Stimulated activated CD8-positive, alpha-beta memory T cell treated with anti-CD3 and anti-CD28 coated beads, Interleukin-4, amount 100 ng/mL, for 1 hour (primary cell): Measurements from ENCODE around the gene CBX2.

Experiments
- DNase-seq, 2 donors: peaks; one replicate each; pipeline ENCODE4 v3.0.0-alpha.2; 2020; ENCODE audit warnings: low read depth in 2 of 2, low spot score in 1 of 2

Gene CBX2

DNA sequence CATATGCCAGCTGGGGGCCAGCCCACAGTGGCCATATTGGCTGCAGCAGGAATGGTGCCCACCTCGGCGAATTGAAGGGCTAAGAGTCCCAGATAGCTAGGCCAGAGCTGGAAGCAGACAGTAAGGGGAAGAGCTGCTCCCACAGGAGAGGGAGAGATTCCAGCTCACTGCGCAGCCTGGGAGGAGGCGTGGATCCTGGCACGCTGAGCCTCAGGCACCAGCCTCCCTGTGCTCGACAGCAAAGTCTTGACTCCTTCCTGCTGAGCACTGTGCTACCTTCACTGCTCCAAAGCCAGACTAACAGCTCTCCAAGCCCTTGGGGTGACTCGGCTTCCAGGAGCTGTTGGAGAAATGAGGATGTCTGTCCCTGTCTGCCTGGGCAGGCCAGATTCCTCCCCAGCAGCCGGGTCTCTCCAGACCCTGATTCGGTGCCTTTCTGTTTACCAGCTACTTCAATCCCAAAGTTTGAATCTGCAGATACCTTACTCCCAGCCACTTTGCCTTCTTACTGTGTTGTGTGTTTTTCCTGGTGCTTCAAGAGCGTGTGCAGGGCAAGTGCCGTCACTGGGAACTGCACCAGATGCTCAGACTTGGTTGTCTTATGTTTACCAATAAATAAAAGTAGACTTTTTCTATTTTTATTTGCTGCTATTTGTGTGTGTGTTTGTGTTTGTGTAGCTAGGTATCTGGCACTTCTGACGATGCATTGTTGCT lies 9.1 kb downstream of the CBX2 start:
- DNase-seq: no peak

DNA sequence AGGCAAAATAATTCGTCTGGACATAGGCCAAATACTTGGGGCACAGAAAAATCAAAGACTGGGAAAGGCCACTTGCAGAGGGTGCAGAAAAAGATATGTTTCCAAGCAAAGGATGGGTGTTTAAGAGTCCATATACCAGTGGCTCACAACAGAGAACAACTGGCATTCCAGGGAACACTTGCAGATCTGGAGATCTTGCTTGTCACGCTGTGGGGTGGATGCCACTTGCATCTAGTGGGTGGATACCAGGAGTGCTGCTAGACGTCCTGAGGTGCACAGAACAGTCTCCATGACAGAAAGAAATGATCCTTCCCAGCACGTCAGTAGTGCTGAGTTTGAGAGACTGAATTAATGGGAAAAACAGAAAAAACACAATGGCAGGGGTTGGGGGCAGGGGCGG lies 10.5 kb downstream of the CBX2 start:
- DNase-seq: no peak

DNA sequence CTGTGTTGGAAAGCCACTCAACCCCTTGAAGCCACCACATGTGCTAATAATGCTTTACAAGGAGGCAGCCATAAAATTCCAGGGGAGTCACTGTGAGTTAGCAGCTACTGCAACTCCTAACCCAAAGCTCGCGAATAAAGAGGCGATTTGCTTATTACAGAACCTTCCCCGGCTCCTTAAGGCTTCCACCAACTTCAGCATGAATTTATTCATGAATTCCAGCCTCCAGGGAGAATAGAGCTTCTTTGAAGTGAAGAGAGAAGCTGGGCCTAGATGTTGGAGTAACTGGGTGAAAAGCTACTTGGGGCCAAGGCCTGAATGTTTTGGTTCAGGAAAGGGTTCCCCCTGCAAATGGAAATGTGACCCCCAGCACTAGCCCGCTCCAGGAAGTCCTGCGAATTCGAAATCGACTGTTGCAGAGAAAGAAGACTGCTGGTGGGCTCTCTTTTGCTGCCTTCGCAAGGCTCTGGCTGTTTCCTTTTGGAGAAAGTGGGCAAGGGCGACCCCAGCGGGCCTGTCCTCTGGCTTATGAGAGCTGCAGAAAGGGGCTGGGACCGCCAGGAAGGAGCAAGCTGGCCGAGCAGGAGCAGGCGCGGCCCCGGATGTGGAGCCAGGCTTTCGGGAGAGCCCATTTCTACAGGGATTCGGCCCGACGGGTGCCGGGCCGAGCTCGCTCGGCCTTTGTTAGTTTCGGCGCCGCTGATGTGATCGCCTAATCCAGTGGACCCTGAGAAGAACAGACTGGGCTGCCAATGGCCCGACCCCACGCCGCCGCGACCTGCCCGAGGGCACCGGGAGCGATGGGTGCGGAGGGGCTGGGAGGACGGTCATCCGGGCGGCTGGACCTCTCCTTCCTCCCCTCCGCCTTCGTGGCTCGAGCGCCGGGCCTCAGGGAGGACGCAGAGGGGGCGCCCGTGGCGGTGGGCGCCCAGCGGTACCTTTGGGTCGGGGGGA lies 11.3 kb downstream of the CBX2 start:
- DNase-seq: no peak

DNA sequence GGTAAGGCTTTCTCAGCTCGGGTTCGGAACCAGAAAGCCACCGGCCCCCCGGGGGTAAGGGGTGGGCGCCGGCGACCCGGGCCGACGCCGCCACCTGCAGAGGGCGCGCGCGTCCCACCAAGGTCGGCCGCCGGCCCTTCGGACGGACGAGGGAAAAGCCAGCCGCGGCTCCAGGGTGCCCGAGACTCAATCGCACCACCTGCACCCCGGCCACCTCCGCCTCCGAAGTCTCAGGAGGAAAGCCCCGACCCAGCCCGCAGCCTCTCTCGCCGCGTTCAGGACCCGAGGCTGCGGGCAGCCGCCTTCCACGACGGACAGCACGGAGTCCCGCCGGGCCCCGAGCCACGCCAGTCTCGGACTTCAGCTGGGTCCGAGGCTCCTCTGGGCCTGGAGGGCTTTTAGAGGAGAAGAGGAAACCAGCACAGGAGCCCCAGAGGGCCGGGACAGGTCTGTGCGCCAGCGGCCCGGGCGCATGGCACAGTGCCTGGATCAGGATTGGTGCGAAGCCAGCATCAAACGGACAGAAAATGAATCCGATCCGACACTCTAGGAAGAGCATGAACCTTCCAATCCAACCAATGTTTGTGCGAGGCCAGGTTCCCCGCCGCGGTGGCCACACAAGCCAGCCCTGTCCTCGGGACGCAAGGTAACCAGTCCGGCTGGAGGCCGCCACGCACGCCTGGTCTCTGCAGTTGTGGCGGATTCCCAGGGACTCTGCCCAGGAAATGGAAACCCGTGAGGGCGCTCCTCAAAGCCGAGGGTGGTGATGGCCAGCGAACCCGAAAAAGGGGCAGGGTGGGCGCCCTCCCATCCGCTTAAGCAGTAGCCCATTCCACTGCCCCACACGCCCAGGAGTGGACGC lies 12.2 kb downstream of the CBX2 start:
- no peak for DNase-seq

DNA sequence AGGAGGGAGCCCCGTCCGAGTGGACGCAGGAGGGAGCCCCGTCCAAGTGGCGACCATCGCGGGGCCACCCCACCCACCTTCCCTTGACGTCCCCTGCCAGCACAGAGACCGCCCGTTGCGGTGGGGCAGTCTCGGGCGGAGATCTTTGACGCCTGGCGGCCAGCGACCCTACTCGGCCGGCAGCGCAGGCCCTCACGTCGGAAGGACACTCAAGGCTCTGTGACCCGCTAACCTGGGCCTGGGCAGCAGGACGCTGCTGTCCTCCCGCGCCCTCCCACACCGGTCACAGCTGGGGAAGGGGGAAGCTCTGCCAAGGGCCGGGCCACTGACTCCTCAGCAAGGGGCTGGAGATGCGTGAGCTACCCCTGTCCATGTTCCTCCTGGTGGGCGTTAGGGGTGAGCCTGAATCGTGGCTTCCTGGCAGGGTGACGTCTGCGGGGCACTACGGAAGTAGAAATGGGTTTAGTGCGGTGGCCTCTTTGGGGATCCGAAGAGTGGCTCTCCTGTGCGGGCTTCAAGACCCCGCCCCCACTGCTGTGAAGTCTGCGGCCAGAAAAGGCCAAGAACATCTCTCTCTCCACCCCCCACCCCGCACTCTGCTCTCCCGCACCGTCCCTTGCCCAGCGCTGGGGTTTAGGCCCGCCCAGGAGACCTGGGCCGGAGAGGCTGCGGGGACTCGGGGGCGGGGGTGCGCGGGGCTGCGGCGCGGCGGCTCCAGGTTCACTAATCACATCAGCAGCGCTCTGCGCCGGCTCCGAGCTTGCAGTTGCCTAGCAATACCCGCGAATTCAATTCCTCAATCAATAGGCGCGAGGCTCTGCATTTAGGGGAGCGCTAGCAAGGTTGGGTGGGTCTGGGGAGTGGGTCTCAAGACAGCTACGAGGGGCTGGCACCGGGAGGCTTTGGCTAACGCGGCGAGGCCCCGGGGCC lies 13.1 kb downstream of the CBX2 start:
- no peak for DNase-seq

DNA sequence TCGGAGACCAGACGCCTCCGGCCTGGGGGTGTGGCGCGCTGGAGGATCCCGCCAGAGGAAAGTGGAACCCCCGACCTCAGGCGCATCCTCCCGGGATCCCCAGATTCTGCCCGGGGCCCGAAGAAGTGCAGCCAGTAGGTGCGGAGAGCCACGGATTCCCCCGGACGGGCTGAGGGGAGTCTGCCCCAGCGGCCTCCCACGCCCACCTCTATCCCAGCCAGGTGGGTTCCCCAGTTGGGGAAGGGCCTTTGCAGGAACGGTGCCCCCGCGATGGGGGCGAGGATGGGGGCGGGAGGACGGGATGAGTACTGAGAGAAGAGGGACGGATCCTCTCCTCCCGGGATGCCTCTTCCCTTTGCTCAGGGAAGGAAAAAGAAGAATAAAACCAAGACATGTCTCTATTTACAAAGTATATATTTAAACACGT lies 13.8 kb downstream of the CBX2 start:
- no peak for DNase-seq

DNA sequence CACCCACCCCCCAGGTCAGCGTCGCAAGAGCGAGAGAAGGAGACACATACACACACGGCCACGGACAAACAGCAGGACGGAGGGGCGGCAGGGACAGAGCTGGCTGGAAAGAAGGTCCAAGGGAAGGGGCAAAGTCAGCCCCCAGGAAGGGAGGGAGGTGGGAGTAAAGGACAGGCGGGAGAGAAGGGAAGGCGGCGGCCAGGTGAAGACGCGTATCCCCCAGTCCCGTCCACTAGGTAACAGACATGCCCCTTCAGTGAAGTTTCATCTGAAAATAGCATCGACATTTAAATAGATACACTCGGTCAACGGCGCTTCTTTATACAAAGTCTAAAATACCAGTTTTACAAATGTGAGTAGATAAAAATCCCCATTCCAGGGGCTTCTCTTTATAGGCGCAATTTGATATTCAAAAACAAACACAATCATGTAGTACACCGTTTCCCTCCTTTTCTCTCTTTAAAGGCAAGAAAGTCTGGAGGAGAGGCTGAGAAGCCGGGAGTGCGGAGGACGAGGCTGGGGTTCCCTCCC lies 14.5 kb downstream of the CBX2 start:
- DNase-seq: no peak

DNA sequence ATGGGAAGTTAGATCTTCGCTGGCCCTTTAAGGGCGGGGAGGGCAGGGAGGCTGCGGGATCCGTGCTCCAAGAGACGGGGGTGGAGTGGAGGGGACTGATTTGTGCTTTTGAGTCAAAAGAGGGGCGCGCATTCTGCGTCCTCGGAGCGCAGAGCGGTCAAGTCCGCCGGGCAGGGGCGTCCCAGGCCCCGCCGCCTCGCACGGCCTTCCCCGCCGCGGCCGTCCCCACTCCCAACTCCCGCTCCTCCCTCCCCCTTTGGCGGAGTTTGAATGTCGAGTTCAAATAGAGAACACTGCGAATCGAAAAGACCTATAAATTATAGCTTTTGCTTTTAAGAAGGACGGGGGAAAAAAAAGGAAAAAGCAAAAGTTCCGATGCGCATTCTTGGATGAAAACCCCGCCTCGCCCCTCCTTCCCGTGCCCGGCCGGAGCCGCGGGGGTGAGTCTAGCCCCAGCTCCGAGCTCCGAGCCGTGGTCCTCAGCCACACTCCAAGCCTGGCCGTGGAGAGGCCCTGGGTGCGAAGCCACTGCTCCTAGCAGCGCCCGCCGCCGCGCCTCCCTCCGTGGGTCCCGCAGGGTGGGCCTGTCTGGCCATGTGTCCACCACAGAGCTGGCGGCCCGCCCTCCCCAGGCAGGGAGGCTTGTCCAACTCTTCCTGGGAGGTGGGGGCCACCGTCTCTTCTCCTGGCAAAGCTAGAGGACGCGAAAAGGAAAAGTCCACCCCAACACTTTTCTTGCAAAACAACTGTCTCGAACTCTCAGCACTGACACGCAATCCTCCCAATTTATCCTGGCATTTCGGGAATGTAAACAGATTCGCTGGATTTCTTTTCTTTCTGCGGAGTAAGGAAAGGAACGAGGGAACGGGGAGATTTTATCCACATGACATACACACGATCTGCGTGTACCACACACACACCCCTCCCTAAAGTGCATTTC lies 15.3 kb downstream of the CBX2 start:
- no peak for DNase-seq

DNA sequence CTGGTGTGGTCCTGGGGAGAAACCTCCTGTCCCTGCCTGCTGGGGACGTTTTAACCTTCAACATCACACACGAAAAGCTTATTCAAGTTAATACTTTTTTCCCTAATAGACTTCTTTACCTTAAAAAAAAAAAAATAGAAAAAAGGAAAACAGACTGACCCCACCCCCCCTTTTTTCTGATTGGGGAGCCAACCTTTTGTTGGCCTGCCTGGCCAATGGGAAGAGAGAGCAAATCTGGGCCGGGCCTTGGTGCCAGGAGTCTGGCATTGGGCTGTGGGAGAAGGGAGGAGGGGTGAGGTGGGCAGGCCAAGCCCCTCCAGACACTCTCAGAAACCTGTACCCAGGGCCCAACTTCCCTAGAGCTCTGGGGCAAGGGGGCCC lies 16.0 kb downstream of the CBX2 start:
- DNase-seq: no peak

DNA sequence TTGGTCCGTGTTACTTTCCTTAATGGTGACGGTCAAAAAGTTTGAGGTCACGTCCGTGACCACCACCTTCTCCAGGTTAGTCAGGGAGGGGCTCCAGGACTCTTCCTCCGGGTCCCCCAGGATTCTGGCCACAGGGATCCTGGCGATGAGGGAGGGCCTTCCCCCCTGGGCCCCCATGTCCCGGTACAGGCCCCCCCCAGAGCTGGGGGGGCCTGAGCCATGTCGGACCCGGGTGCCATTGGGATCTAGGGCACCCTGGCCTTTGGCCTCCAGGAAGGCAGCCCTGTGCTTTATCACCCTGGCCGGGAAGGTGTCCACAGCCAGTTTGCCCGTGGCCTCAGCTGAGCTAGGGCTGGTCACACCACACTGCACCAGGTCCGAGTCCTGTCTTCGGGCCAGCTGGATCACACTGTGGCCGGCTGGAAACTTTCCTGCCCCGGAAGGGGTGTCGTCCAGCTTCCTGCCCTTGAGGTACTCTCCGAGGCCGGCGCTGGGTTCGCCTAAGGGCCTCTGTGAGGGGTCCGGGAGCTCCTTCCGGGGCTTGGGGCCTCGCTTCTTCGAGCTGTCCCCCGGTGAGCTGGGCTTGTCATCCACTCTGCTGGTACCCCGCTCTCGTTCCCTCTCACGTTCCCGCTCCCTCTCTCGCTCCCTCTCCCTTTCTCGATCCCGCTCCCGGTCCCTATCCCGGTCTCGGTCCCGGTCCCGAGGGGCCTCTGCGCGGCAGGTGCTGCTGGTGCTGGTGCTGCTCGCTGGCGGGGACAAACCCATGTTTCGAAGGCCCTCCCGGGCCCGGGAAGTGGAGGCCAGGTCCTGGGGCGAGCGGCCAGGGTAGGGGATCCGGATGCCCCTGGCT lies 16.9 kb downstream of the CBX2 start:
- DNase-seq: no peak

DNA sequence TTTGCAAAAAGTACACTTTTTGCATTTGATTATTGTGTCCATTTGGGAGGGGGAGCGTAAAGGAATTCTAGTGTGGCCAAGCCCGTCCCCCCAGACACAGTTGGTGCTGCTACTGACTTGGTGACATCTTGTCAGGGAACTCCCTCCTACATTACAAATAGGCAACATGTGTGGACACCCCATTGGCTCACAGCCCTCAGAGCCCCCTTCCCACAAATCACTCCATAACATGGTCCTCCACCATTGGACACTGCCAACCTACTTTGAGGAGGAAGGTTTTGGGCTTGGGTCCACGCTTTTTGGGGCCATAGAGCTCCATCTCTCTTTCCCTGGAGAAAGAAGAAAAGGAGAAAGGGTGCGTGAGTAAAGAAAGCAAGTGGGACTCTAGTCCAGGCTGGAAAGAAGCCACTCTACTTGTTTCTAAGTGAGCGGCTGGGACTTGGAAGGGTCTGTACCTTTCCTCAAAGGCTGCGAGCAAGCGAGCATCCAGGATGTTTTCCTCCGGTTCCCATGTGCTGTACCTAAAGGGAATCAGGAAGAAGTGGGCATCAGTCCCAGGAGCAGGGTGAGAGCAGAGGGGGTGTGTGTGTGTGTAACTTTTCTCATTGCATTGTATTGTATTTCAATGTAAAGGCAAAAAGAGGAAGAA lies 18.0 kb downstream of the CBX2 start:
- DNase-seq: no peak

DNA sequence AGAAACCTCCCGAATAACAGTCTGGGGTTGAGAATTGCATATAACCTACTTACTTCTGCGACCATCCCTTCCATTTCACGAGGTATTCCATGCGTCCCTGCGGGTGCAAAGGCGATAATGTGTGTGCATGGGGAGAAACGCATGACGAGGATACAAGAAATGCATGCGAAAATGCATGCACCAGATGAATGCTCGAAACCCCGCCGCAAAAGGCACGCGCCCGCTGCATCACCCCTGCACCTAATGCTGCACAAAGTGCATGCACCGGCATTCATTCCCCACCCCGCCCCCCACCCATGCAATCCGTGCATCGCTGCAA lies 18.5 kb downstream of the CBX2 start:
- no peak for DNase-seq

DNA sequence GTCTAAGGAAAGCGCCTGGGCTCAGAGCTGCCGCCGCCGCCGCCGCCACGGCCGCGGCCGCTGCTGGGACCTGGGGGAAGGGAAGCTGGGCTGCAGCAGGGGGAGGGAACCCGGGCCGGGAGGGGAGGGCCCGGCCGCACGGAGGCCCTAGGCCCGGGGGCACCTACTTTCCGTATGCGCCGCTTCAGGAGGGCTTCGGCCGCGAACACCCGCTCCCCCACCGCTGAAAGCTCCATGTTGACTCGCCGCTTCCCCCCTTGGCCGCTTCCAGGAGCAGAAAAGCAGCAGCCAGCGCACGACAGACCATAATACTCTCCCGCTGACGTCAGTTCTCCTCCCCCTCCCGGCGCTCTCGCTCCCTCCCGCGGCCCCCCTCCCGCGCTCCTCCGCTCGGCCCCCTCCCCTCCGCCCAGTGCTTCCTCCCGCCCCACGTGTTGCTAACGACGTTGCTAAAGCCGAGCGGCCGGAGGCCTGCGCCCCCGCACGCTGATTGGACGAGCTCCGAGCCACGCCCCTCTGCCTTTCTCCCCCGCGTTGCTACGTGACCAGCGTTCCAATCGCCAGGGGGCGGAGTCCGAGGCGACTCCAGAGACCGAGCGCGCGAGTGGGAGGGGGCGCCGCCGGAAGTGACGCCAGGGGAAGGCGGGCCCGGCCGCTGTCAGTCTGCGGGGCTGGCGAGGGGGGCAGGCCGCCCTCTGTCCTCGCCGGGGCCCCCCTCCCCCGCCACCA lies 19.0 kb downstream of the CBX2 start, which contains the start of gene CBX8:
Gene CBX8, minus strand, starts transcription at position 315 of the 729 bp plus-strand sequence. Its CDS starts 79 bp downstream, at position 236.
- peak; percentile 97 to 99 for DNase-seq

DNA sequence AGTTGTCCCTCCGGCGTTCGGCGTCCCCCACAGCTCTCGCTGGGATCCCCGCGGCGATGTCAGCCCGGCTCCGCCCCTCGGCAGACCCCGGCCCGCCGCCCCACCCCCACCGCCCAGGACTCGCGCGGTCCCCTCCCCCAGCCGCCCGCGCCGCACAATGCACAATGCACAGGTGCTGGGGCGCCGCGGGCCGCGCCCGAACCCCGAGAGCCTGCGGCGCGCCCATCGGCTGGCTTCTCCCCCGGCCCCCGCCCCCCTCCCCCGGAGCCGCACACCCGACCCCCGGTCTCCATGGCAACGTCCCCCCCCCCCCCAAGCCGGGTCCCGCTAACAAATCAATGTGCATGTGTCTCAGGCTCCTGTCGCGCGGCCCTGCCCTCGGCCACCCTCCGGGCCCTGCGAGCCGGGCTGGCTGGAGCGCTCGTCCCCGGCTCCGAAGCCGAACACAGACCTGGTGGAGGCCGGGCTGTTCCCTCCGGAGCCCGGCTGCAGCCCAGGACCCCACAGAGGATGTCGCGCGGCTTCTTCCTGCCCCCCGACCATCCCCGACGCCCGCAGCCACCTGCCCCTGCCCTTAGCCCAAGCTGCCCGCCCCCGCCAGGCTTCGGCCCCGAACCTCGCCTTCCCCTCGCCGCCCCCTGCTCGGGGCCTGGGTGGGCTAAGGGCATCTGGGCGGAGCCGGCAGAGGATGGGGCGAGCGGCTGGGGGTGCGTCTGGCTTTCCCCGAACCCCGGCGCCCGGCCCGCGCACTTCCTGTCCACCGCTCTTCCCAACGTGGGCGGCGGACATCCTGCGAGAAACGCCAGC lies 19.7 kb downstream of the CBX2 start:
- no peak for DNase-seq

DNA sequence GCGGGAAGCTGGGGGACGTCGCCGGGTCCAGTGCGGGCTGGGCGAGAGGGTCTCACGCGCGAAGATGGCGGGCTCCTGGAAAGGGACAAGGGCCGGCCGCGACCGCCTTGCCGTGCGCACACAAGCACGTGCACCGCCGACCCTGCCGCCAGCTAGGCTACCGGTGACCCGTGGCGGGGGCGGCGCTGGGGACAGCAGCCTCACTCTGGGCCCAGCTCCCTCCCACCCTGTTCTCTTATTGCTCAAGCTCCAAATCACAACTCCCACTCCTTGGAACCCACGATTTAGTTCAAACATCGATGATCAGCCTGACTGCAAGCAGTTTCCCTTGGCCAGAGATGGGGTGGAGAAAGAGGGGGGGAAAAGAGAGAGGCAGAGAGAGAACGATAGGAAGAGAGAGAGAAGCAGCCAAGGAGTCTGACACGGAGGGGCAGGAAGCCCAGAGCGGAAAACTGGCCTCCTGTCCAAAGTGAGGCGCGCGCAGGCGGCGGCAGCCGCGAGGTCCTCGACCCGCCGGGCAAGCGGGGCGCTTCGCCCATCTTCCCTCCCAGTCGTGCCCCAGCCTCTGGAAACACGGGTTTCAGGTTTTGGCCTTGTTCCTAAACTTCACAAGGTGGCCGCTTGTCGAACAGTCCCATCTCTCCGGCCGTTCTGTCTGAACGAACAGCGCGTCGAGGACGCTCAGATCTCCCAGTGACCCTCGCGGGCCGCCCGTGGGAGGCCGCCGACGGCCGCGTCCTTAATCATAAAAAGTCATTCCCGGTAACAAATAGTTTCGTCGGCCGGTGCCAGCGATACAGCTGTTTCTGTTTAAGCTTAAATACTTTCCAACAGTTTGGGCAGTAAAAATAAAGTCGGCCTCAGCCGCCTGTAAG lies 20.6 kb downstream of the CBX2 start:
- no peak for DNase-seq
